Esophagus muscularis mucosa (tissue), 4 donors: ENCODE measurements around the gene S100Z.

Experiments used
- EP300 ChIP-seq: sonication (generic); formaldehyde crosslinking; IDR thresholded peaks from one replicate; pipeline ENCODE4 v1.6.1; 2017; ENCODE audit warnings: antibody characterized with exemption
- POLR2A ChIP-seq: fragments of 450-650 bp; IDR thresholded peaks from one replicate; pipeline ENCODE4 v1.6.1; 2017; ENCODE audit warnings: antibody characterized with exemption, moderate library complexity, mild to moderate bottlenecking, low read depth
- POLR2AphosphoS5 ChIP-seq, 2 donors: sonication (generic); formaldehyde crosslinking; IDR thresholded peaks; one replicate each; pipeline ENCODE4 v1.6.1; 2017; ENCODE audit warnings: antibody characterized with exemption in 2 of 2
- TF ChIP-seq, protein P1 (sequence below), 3 experiments: fragments of 200-600 bp in 2 of 3; fragments of 450-650 bp in 1 of 3; sonication (generic) in 2 of 3; IDR thresholded peaks; one replicate each; pipeline ENCODE4 v1.5.1; 2017 to 2019; ENCODE audit warnings: antibody characterized with exemption in 3 of 3, mild to moderate bottlenecking in 2 of 3, moderate library complexity in 1 of 3

DNA sequence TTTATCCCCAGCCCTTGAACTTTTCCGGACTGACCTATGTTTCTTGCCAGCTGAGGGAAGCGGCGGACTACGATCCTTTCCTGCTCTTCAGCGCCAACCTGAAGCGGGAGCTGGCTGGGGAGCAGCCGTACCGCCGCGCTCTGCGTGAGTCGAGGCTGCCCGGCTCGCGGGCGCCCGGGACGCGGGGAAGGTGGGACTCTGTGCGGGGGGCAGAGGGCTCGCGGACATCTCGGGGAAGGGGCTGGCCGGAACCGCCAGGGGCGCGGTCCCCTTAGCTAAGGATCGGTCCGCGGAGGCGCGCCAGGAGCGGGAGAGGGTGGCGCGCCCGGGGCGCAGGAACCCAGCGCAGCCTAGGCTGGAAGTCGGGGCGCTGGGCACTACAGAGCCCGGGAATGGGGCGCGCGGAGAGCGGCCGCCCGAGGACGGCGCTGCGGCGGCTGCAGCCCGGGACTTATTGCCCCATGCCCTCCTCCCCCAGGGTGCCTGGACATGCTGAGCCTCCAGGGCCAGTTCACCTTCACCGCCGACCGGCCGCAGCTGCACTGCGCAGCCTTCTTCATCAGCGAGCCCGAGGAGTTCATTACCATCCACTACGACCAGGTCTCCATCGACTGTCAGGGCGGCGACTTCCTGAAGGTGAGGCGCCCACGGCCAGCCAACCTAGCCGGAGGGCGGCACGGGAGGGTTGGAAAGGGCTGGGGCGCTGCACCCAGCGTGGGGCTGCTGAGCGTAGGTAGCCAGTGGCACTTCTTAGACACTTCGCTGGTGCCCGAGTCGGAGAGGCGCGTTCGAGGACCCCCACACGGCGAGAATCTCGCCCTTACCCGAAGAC, 104.0 kb downstream of the S100Z start:
- TF ChIP-seq, protein P1, sequence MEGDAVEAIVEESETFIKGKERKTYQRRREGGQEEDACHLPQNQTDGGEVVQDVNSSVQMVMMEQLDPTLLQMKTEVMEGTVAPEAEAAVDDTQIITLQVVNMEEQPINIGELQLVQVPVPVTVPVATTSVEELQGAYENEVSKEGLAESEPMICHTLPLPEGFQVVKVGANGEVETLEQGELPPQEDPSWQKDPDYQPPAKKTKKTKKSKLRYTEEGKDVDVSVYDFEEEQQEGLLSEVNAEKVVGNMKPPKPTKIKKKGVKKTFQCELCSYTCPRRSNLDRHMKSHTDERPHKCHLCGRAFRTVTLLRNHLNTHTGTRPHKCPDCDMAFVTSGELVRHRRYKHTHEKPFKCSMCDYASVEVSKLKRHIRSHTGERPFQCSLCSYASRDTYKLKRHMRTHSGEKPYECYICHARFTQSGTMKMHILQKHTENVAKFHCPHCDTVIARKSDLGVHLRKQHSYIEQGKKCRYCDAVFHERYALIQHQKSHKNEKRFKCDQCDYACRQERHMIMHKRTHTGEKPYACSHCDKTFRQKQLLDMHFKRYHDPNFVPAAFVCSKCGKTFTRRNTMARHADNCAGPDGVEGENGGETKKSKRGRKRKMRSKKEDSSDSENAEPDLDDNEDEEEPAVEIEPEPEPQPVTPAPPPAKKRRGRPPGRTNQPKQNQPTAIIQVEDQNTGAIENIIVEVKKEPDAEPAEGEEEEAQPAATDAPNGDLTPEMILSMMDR (IDR thresholded peaks at IDR 0.05) = no peak
- TF ChIP-seq EP300 = no peak
- no peak for TF ChIP-seq POLR2AphosphoS5 (IDR thresholded peaks at IDR 0.05)
- no peak for TF ChIP-seq POLR2A
